Measurements from ENCODE around the gene ZNF737.

The ZNF737 gene

DNA sequence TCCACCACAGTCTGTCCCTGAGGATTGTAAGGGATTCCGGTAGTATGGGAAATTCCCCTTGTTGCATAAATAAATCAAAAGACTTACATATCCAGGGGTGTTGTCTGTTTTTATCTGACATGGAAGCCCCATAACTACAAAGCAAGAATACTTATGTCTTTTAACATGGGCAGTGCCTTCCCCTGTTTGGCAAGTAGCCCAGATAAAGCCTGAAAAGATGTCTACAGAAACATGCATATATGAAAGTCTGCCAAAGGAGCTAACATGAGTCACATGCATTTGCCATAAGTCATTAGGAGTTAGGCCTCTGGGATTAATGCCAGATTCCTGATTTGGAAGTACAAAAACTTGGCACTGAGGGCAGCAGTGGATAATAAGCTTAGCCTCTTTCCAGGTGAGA, 62.1 kb downstream of the ZNF737 start:
- H3K27me3 ChIP-seq (ENCODE audit: control insufficient read depth, insufficient read depth, low read length): no peaks in the 10 kb centered on the region
- no peak overlapping the region for H3K4me2 ChIP-seq (ENCODE audit: low read length)
- no peaks in the 10 kb centered on the region for H3K36me3 ChIP-seq (ENCODE audit: control insufficient read depth, insufficient read depth, low read length)
- H2AFZ ChIP-seq: no peak overlapping the region
- no peak overlapping the region for H3K9ac ChIP-seq
- no peak for TF ChIP-seq CTCF (IDR thresholded peaks at IDR 0.05)
- no peaks in the 10 kb centered on the region for H3K4me1 ChIP-seq
- no peaks in the 10 kb centered on the region for H3K9me3 ChIP-seq (ENCODE audit: control insufficient read depth, low read length)
- H3K79me2 ChIP-seq: no peaks in the 10 kb centered on the region
- no peak overlapping the region for H3K4me3 ChIP-seq (ENCODE audit: low read depth, low read length)
- no peak overlapping the region for H3K27ac ChIP-seq

Measured in parathyroid adenoma (tissue), 2 donors.